NCI-H1930 (cell line): ENCODE results near the gene TLCD2.
"Not testable (repeated sequence)": the region's sequence is repeated elsewhere in the genome, so short reads cannot be mapped to it uniquely, and the experiment has no call there.

Experiments
- DNase-seq, 2 experiments: peaks; one replicate each; lab custom pipeline; 2025; lab: John Stamatoyannopoulos, UW

Gene TLCD2

GRCh38 chr17:1716076-1716911, 6.1 kb upstream of the TLCD2 start:
- DNase-seq: peak; percentile 99

- no peak for DNase-seq
Observed at GRCh38 chr17:1715803-1716075, 5.6 kb upstream of the TLCD2 start.

GRCh38 chr17:1714980-1715802, 5.0 kb upstream of the TLCD2 start:
- DNase-seq: no peak

- no peak for DNase-seq
Observed at GRCh38 chr17:1714427-1714979, 4.3 kb upstream of the TLCD2 start.

- DNase-seq: peak; percentile 21 to 38
Observed at GRCh38 chr17:1713878-1714426, 3.8 kb upstream of the TLCD2 start.

GRCh38 chr17:1713160-1713877, 3.1 kb upstream of the TLCD2 start:
- no peak for DNase-seq

- DNase-seq: no peak
Observed at GRCh38 chr17:1712271-1712670, 2.1 kb upstream of the TLCD2 start.

- DNase-seq: no peak
Observed at GRCh38 chr17:1711804-1712203, 1.6 kb upstream of the TLCD2 start.

GRCh38 chr17:1710807-1711553, 803 bp upstream of the TLCD2 start:
- no peak for DNase-seq

- no peak for DNase-seq
Observed at GRCh38 chr17:1709403-1709951, 700 bp downstream of the TLCD2 start.

GRCh38 chr17:1708791-1709346, 1.3 kb downstream of the TLCD2 start:
- not testable (repeated sequence) for DNase-seq

GRCh38 chr17:1707107-1707506, 3.1 kb downstream of the TLCD2 start:
- no peak for DNase-seq

- no peak for DNase-seq
Observed at GRCh38 chr17:1705004-1705403, 5.2 kb downstream of the TLCD2 start.

GRCh38 chr17:1703063-1703462, 7.1 kb downstream of the TLCD2 start:
- DNase-seq: no peak

GRCh38 chr17:1699891-1700290, 10.3 kb downstream of the TLCD2 start:
- DNase-seq: not testable (repeated sequence)

- no peak for DNase-seq
Observed at GRCh38 chr17:1697681-1698080, 12.5 kb downstream of the TLCD2 start.

GRCh38 chr17:1695365-1695764, 14.8 kb downstream of the TLCD2 start:
- DNase-seq: no peak

- no peak for DNase-seq
Observed at GRCh38 chr17:1693339-1693738, 16.8 kb downstream of the TLCD2 start.

GRCh38 chr17:1690544-1691221, 19.5 kb downstream of the TLCD2 start:
- DNase-seq: no peak

GRCh38 chr17:1688405-1688804, 21.8 kb downstream of the TLCD2 start:
- not testable (repeated sequence) for DNase-seq
